Hematopoietic multipotent progenitor cell (in vitro differentiated cells): ENCODE measurements around the gene PHYHIPL. TPM values are rescaled to one million over a fixed set of nuclear protein-coding genes. Genes with fewer than 3 reads are reported as not detected.

Experiments
- DNase-seq, 3 donors: peaks; one replicate each; pipeline ENCODE4 v3.0.0-alpha.2; 2011 to 2015; ENCODE audit warnings: low read depth in 2 of 3, low spot score in 2 of 3
- total RNA-seq: library from RNA; depleted of rRNA; stranded (reverse); fragments of >200 nt; gene quantifications from one replicate; pipeline ENCODE4 v1.2.3, GENCODE V29; 2012

PHYHIPL gene
- total RNA-seq, 1 donor: under 0.01 TPM

- no peak for DNase-seq
Measured at GRCh38 chr10:59287587-59288255, 111.3 kb downstream of the PHYHIPL start.

GRCh38 chr10:59289853-59290252 lies 113.4 kb downstream of the PHYHIPL start:
- no peak for DNase-seq

- DNase-seq: peak in 1 of 3 donors; percentile 12
Measured at GRCh38 chr10:59290448-59290847, 114.0 kb downstream of the PHYHIPL start.

Other genes starting within 250 kb of the PHYHIPL start
- not detected for gene FAM13C, start 185.9 kb downstream of the PHYHIPL start, total RNA-seq